Erythroblast (primary cell): ENCODE measurements around the gene TIAL1.

Source experiments
- GATA1 ChIP-seq: IDR thresholded peaks from 2 replicates; pipeline ENCODE4 v1.6.1; 2011; ENCODE audit warnings: low read depth, mild to moderate bottlenecking, control low read depth, low read length, moderate library complexity
- POLR2A ChIP-seq: IDR thresholded peaks from 2 replicates; pipeline ENCODE4 v1.6.1; 2011; ENCODE audit warnings: mild to moderate bottlenecking, low read length

GRCh38 chr10:119525116-119525515 is 71.6 kb downstream of the TIAL1 start:
- TF ChIP-seq POLR2A, result no peak
- TF ChIP-seq GATA1, result no peak
